HCT116 (cell line): ENCODE results near the gene RNF150. TPM values are rescaled to one million over a fixed set of nuclear protein-coding genes. Genes with fewer than 3 reads are reported as not detected.

ENCODE experiments used
- ATAC-seq: fragments of 200-7000 bp; cut with Tn5 transposase; 2 replicates; pipeline ENCODE4 v1.9.1; 2020; ENCODE audit warnings: mild to moderate bottlenecking, moderate library complexity
- BruUV-seq: library from RNA; stranded (reverse); fragments of 400-500 nt; replicated peaks from 2 replicates; lab custom pipeline; 2021; lab: Mats Ljungman, UMichigan
- CTCF ChIA-PET: fragments of 300-600 bp; sonication (Branson Sonifier 250); formaldehyde crosslinking; loops from one replicate; lab custom pipeline; 2021; ENCODE audit warnings: antibody characterized with exemption; lab: Charles Lee
- POLR2A ChIA-PET: fragments of 300-600, 350-600 bp; sonication (Branson Sonifier 250); formaldehyde crosslinking; loops from one replicate; lab custom pipeline; 2021; ENCODE audit warnings: antibody characterized with exemption; lab: Charles Lee
- RAD21 ChIA-PET, 2 experiments: fragments of 300-600 bp; sonication (Branson Sonifier 250); formaldehyde crosslinking; loops; one replicate each; lab custom pipeline; 2023; ENCODE audit warnings: low total read pairs in 2 of 2; ENCODE audit not compliant: uncharacterized antibody in 2 of 2, unreplicated experiment in 2 of 2, low non-redundant PET in 1 of 2; lab: Charles Lee
- DNase-seq: peaks from one replicate; pipeline ENCODE4 v3.0.0-alpha.2; 2010; ENCODE audit warnings: low read depth, low spot score
- H2AFZ ChIP-seq: fragments of 200-600 bp; shearing (Covaris generic), sonication (generic); 2 replicates; pipeline ENCODE4 v1.6.1; 2017; ENCODE audit warnings: low read depth, mixed run types, mixed read lengths, antibody characterized with exemption, low read length; ENCODE audit not compliant: poor library complexity, severe bottlenecking
- H3K27ac ChIP-seq: 2 replicates; pipeline ENCODE4 v1.5.1; 2012; ENCODE audit warnings: low read depth, low read length
- H3K27me3 ChIP-seq: fragments of 200-600 bp; sonication (generic); 2 replicates; pipeline ENCODE4 v1.6.1; 2016; ENCODE audit warnings: mixed run types, low read length, mixed read lengths; ENCODE audit not compliant: insufficient read depth
- H3K36me3 ChIP-seq, 2 experiments: fragments of 200-500 bp in 1 of 2; fragments of 200-600 bp in 1 of 2; sonication (Bioruptor generic) in 1 of 2; sonication (generic) in 1 of 2; 2 replicates each; pipeline versions ENCODE4 v1.5.1 to v1.6.1; 2014 to 2016; ENCODE audit warnings: low read length in 2 of 2, inconsistent platforms in 1 of 2, mixed read lengths in 1 of 2, mixed run types in 1 of 2; ENCODE audit not compliant: insufficient read depth in 2 of 2, control insufficient read depth in 1 of 2
- H3K4me1 ChIP-seq, 2 experiments: fragments of 200-600 bp in 1 of 2; sonication (generic) in 1 of 2; 2 replicates each; pipeline versions ENCODE4 v1.5.1 to v1.6.1; 2012 to 2017; ENCODE audit warnings: low read length in 2 of 2, inconsistent platforms in 1 of 2, mild to moderate bottlenecking in 1 of 2, mixed read lengths in 1 of 2, mixed run types in 1 of 2, moderate library complexity in 1 of 2; ENCODE audit not compliant: insufficient read depth in 2 of 2, control insufficient read depth in 1 of 2
- H3K4me2 ChIP-seq: fragments of 200-600 bp; sonication (generic); 2 replicates; pipeline ENCODE4 v1.6.1; 2017; ENCODE audit warnings: mixed run types, low read length, mixed read lengths
- H3K4me3 ChIP-seq, 2 experiments: fragments of 200-600 bp in 1 of 2; sonication (generic) in 1 of 2; replicated peaks in 1 of 2; 2 replicates each; pipeline ENCODE4 v1.5.1; 2011 to 2016; ENCODE audit warnings: low read length in 2 of 2, control low read depth in 1 of 2, low read depth in 1 of 2, mild to moderate bottlenecking in 1 of 2, mixed read lengths in 1 of 2, mixed run types in 1 of 2
- H3K79me2 ChIP-seq: fragments of 200-600 bp; sonication (generic); 2 replicates; pipeline ENCODE4 v1.6.1; 2017; ENCODE audit warnings: mild to moderate bottlenecking, mixed run types, low read length, moderate library complexity, mixed read lengths; ENCODE audit not compliant: insufficient read depth
- H3K9ac ChIP-seq: fragments of 200-600 bp; sonication (generic); 2 replicates; pipeline ENCODE4 v1.6.1; 2016; ENCODE audit warnings: low read length, mixed read lengths
- H3K9me2 ChIP-seq: fragments of 200-600 bp; sonication (generic), shearing (Covaris generic); 2 replicates; pipeline ENCODE4 v1.6.1; 2017; ENCODE audit warnings: mixed run types, mild to moderate bottlenecking, moderate library complexity; ENCODE audit not compliant: insufficient read depth
- H3K9me3 ChIP-seq, 2 experiments: fragments of 200-500 bp in 1 of 2; fragments of 200-600 bp in 1 of 2; sonication (Bioruptor generic) in 1 of 2; sonication (generic) in 1 of 2; 2 replicates each; pipeline ENCODE4 v1.6.1; 2014 to 2017; ENCODE audit warnings: low read length in 2 of 2, mixed read lengths in 2 of 2, inconsistent platforms in 1 of 2, low read depth in 1 of 2, mild to moderate bottlenecking in 1 of 2, mixed run types in 1 of 2, moderate library complexity in 1 of 2; ENCODE audit not compliant: control insufficient read depth in 1 of 2, insufficient read depth in 1 of 2
- H4K20me1 ChIP-seq: fragments of 200-600 bp; sonication (generic), shearing (Covaris generic); 2 replicates; pipeline ENCODE4 v1.6.1; 2017; ENCODE audit warnings: mixed run types, mild to moderate bottlenecking, moderate library complexity; ENCODE audit not compliant: insufficient read depth
- CBX3 ChIP-seq: IDR thresholded peaks from 2 replicates; pipeline ENCODE4 v1.6.1; 2012; ENCODE audit warnings: low read depth
- CEBPB ChIP-seq: IDR thresholded peaks from 2 replicates; pipeline ENCODE4 v1.6.1; 2012; ENCODE audit warnings: low read depth
- CTCF ChIP-seq, 3 experiments: fragments of 200-600 bp in 1 of 3; sonication (generic) in 1 of 3; IDR thresholded peaks in 2 of 3; conservative IDR thresholded peaks in 1 of 3; 2 replicates each; pipeline ENCODE4 v1.5.1; 2012 to 2017; ENCODE audit warnings: low read depth in 2 of 3, low read length in 2 of 3, antibody characterized with exemption in 1 of 3, borderline replicate concordance in 1 of 3, control low read depth in 1 of 3, mild to moderate bottlenecking in 1 of 3, mixed read lengths in 1 of 3, mixed run types in 1 of 3, moderate library complexity in 1 of 3; ENCODE audit not compliant: insufficient read depth in 1 of 3
- EGR1 ChIP-seq: IDR thresholded peaks from 2 replicates; pipeline ENCODE4 v1.6.1; 2012; ENCODE audit warnings: low read depth
- ELF1 ChIP-seq: IDR thresholded peaks from 2 replicates; pipeline ENCODE4 v1.6.1; 2012; ENCODE audit warnings: low read depth, borderline replicate concordance
- EZH2 ChIP-seq: fragments of 200-600 bp; sonication (generic); IDR thresholded peaks from 2 replicates; pipeline ENCODE4 v1.6.1; 2017; ENCODE audit warnings: antibody characterized with exemption, mixed run types
- FOSL1 ChIP-seq: IDR thresholded peaks from 2 replicates; pipeline ENCODE4 v1.6.1; 2012; ENCODE audit warnings: low read depth
- JUND ChIP-seq: IDR thresholded peaks from 2 replicates; pipeline ENCODE4 v1.6.1; 2012
- MAX ChIP-seq: IDR thresholded peaks from 2 replicates; pipeline ENCODE4 v1.6.1; 2012
- POLR2A ChIP-seq: IDR thresholded peaks from 2 replicates; pipeline ENCODE4 v1.7.0; 2011; ENCODE audit warnings: borderline replicate concordance; ENCODE audit not compliant: insufficient read depth, insufficient read length; ENCODE audit errors: extremely low read depth
- POLR2AphosphoS5 ChIP-seq: IDR thresholded peaks from 2 replicates; pipeline ENCODE4 v1.6.1; 2011; ENCODE audit warnings: mild to moderate bottlenecking, low read depth, low read length, moderate library complexity
- RAD21 ChIP-seq: IDR thresholded peaks from 2 replicates; pipeline ENCODE4 v1.6.1; 2012; ENCODE audit warnings: low read depth, mild to moderate bottlenecking
- REST ChIP-seq: IDR thresholded peaks from 2 replicates; pipeline ENCODE4 v1.6.1; 2012; ENCODE audit warnings: low read depth
- SIN3A ChIP-seq: IDR thresholded peaks from 2 replicates; pipeline ENCODE4 v1.6.1; 2012; ENCODE audit warnings: low read depth
- SRF ChIP-seq: IDR thresholded peaks from 2 replicates; pipeline ENCODE4 v1.6.1; 2012; ENCODE audit warnings: low read depth
- TCF7L2 ChIP-seq: IDR thresholded peaks from 2 replicates; pipeline ENCODE4 v1.7.0; 2011; ENCODE audit warnings: borderline replicate concordance, inconsistent platforms; ENCODE audit not compliant: insufficient read depth, insufficient read length; ENCODE audit errors: extremely low read depth
- ZFX ChIP-seq: fragments of 450-650 bp; IDR thresholded peaks from 2 replicates; pipeline ENCODE4 v1.6.1; 2017
- ZNF274 ChIP-seq: fragments of 200-500 bp; sonication (Bioruptor generic); IDR thresholded peaks from 2 replicates; pipeline ENCODE4 v1.6.1; 2014; ENCODE audit warnings: mild to moderate bottlenecking, low read depth, low read length, inconsistent platforms
- intact Hi-C: fragments of 100-400 bp; cut with micrococcal nuclease; formaldehyde crosslinking; loops from 2 replicates; pipeline ENCODE4 v1.10.0; 2022
- total RNA-seq: library from RNA; stranded (reverse); gene quantifications from one replicate; pipeline ENCODE4 v1.2.1, GENCODE V29; 2021; ENCODE audit not compliant: unreplicated experiment
- TF ChIP-seq, protein P1 (sequence below): IDR thresholded peaks from 2 replicates; pipeline ENCODE4 v1.6.1; 2011; ENCODE audit warnings: mild to moderate bottlenecking, low read length, moderate library complexity; ENCODE audit not compliant: insufficient replicate concordance; ENCODE audit errors: extremely low read depth

RNF150 gene
- total RNA-seq, 1 experiment from 2014 or later: 0.07 TPM

- no peak for ATAC-seq
- CTCF ChIA-PET: interaction anchor here (2.1 kb wide), 1 partner anchor 25 kb away, joined by 10 read pairs; no protein-coding TSS in a partner anchor
- RAD21 ChIA-PET: no interaction called here
- Histone ChIP-seq H3K27me3 (no peaks in the 10 kb centered on the region), H3K9ac (no peak overlapping the region), H3K27ac (no peak overlapping the region), H3K79me2 (no peaks in the 10 kb centered on the region), H3K9me3 (no peaks in the 10 kb centered on the region), H4K20me1 (no peaks in the 10 kb centered on the region), H3K4me3 (no peak overlapping the region), H3K4me1 (peaks cover 9 to 20% of the 10 kb centered on the region in 2 experiments; a peak in 3 of 4 replicates), H3K4me2 (no peak overlapping the region), H2AFZ (no peak overlapping the region), H3K36me3 (no peaks in the 10 kb centered on the region), H3K9me2 (no peaks in the 10 kb centered on the region)
- BruUV-seq: no TSS peak
- POLR2A ChIA-PET: no interaction called here
- DNase-seq: no peak
- intact Hi-C loops: loop anchor here (10.0 kb wide), 2 partner anchors 334 to 604 kb away; partner anchors contain the start of gene ELMOD2
- TF ChIP-seq JUND: no peak
- TF ChIP-seq POLR2AphosphoS5: no peak
- no peak for TF ChIP-seq RAD21
- no peak for TF ChIP-seq CBX3
- no peak for TF ChIP-seq EZH2
- no peak for TF ChIP-seq SIN3A
- no peak for TF ChIP-seq EGR1
- no peak for TF ChIP-seq ZFX
- no peak for TF ChIP-seq MAX
- TF ChIP-seq SRF: no peak
- no peak for TF ChIP-seq POLR2A
- no peak for TF ChIP-seq ELF1
- TF ChIP-seq FOSL1: no peak
- TF ChIP-seq CTCF (IDR thresholded peaks at IDR 0.05 in 2 of 3, conservative IDR thresholded peaks at IDR 0.05 in 1 of 3; ENCODE audit: borderline replicate concordance in 1 of 3, insufficient read depth in 1 of 3, low read depth in 2 of 3, low read length in 2 of 3): no peak
- no peak for TF ChIP-seq REST
- no peak for TF ChIP-seq TCF7L2
- TF ChIP-seq, protein P1, sequence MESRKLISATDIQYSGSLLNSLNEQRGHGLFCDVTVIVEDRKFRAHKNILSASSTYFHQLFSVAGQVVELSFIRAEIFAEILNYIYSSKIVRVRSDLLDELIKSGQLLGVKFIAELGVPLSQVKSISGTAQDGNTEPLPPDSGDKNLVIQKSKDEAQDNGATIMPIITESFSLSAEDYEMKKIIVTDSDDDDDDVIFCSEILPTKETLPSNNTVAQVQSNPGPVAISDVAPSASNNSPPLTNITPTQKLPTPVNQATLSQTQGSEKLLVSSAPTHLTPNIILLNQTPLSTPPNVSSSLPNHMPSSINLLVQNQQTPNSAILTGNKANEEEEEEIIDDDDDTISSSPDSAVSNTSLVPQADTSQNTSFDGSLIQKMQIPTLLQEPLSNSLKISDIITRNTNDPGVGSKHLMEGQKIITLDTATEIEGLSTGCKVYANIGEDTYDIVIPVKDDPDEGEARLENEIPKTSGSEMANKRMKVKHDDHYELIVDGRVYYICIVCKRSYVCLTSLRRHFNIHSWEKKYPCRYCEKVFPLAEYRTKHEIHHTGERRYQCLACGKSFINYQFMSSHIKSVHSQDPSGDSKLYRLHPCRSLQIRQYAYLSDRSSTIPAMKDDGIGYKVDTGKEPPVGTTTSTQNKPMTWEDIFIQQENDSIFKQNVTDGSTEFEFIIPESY: no peak
- no peak for TF ChIP-seq ZNF274
- no peak for TF ChIP-seq CEBPB
Measured at GRCh38 chr4:140858897-140859296, 274.4 kb downstream of the RNF150 start.
